ENCODE data around the gene RNU6-1.

RNU6-1 gene

GRCh38 chr15:67863442-67863987 lies 23.7 kb upstream of the RNU6-1 start:
- H3K4me1 ChIP-seq (ENCODE audit: control insufficient read depth in 2 of 2, insufficient read depth in 1 of 2, low read depth in 1 of 2, low read length in 2 of 2): peaks cover 9 to 17% of the 10 kb centered on the region in 2 donors
- peak overlapping the region; percentile 15 to 28 for H3K4me3 ChIP-seq (ENCODE audit: low read length in 2 of 2)
- H3K27me3 ChIP-seq (ENCODE audit: control insufficient read depth in 3 of 3, insufficient read depth in 3 of 3, low read depth in 1 of 3, low read length in 3 of 3): no peaks in the 10 kb centered on the region
- no peak overlapping the region for H3K9ac ChIP-seq (ENCODE audit: low read depth, low read length, poor library complexity)
- no peak overlapping the region for H3K4ac ChIP-seq (ENCODE audit: low read length)
- no peak overlapping the region for H3K23ac ChIP-seq (ENCODE audit: low read depth, low read length, poor library complexity)
- H2BK120ac ChIP-seq (ENCODE audit: low read depth, low read length): no peak overlapping the region
- no peaks in the 10 kb centered on the region for H3K36me3 ChIP-seq (replicated peaks in 1 of 2; ENCODE audit: control insufficient read depth in 2 of 2, insufficient read depth in 2 of 2, low read length in 2 of 2)
- no peak overlapping the region for H4K8ac ChIP-seq (ENCODE audit: low read depth, low read length)
- H3K14ac ChIP-seq (ENCODE audit: low read length): peak overlapping the region; percentile 42
- no CpG with 5 or more reads among the region's 41 CpGs for WGBS, 2 donors (ENCODE audit: extremely low coverage in 2 of 2, insufficient read length in 2 of 2, insufficient replicate concordance in 1 of 2)
- H3K27ac ChIP-seq (replicated peaks; ENCODE audit: low read length): no peak overlapping the region
- DNase-seq (ENCODE audit: low spot score): peak; percentile 77
- peak overlapping the region; percentile 99 for H2AFZ ChIP-seq (ENCODE audit: low read length)
- H4K91ac ChIP-seq (ENCODE audit: low read depth, low read length, poor library complexity): no peak overlapping the region
- peak overlapping the region; percentile 59 for H3K4me2 ChIP-seq (ENCODE audit: insufficient read depth, low read length, poor library complexity, severe bottlenecking)
- peaks cover 0 to under 1% of the 10 kb centered on the region in 2 donors for H3K9me3 ChIP-seq (replicated peaks in 1 of 2; ENCODE audit: control insufficient read depth in 2 of 2, insufficient read depth in 1 of 2, low read depth in 1 of 2, low read length in 2 of 2)
- H3K18ac ChIP-seq (ENCODE audit: low read length): peak overlapping the region; percentile 97
- peak overlapping the region; percentile 90 for H2BK15ac ChIP-seq (ENCODE audit: low read length)
- peak overlapping the region; percentile 17 for H2BK5ac ChIP-seq (ENCODE audit: low read length)
- no peak overlapping the region for H2AK5ac ChIP-seq (ENCODE audit: low read depth, low read length)
- H3K79me1 ChIP-seq (ENCODE audit: low read depth, low read length): no peaks in the 10 kb centered on the region
- H2BK12ac ChIP-seq (ENCODE audit: low read length): peak overlapping the region; percentile 59

GRCh38 chr15:67862750-67863441 lies 23.1 kb upstream of the RNU6-1 start:
- Histone ChIP-seq H3K14ac (ENCODE audit: low read length) (no peak overlapping the region), H3K4me3 (ENCODE audit: low read length in 2 of 2) (no peak overlapping the region), H3K27ac (replicated peaks; ENCODE audit: low read length) (no peak overlapping the region), H4K91ac (ENCODE audit: low read depth, low read length, poor library complexity) (no peak overlapping the region), H3K27me3 (ENCODE audit: control insufficient read depth in 3 of 3, insufficient read depth in 3 of 3, low read depth in 1 of 3, low read length in 3 of 3) (no peaks in the 10 kb centered on the region), H3K4me2 (ENCODE audit: insufficient read depth, low read length, poor library complexity, severe bottlenecking) (no peak overlapping the region), H2BK120ac (ENCODE audit: low read depth, low read length) (no peak overlapping the region), H3K36me3 (replicated peaks in 1 of 2; ENCODE audit: control insufficient read depth in 2 of 2, insufficient read depth in 2 of 2, low read length in 2 of 2) (no peaks in the 10 kb centered on the region), H2BK5ac (ENCODE audit: low read length) (no peak overlapping the region), H3K23ac (ENCODE audit: low read depth, low read length, poor library complexity) (no peak overlapping the region), H3K9ac (ENCODE audit: low read depth, low read length, poor library complexity) (no peak overlapping the region), H3K9me3 (replicated peaks in 1 of 2; ENCODE audit: control insufficient read depth in 2 of 2, insufficient read depth in 1 of 2, low read depth in 1 of 2, low read length in 2 of 2) (no peaks in the 10 kb centered on the region), H3K4ac (ENCODE audit: low read length) (no peak overlapping the region), H2AFZ (ENCODE audit: low read length) (peak overlapping the region; percentile 99), H2AK5ac (ENCODE audit: low read depth, low read length) (no peak overlapping the region), H4K8ac (ENCODE audit: low read depth, low read length) (no peak overlapping the region), H2BK15ac (ENCODE audit: low read length) (no peak overlapping the region), H3K18ac (ENCODE audit: low read length) (no peak overlapping the region), H2BK12ac (ENCODE audit: low read length) (no peak overlapping the region), H3K4me1 (ENCODE audit: control insufficient read depth in 2 of 2, insufficient read depth in 1 of 2, low read depth in 1 of 2, low read length in 2 of 2) (peaks cover 9 to 17% of the 10 kb centered on the region in 2 donors), H3K79me1 (ENCODE audit: low read depth, low read length) (no peaks in the 10 kb centered on the region)
- no CpG with 5 or more reads among the region's 16 CpGs for WGBS, 2 donors (ENCODE audit: extremely low coverage in 2 of 2, insufficient read length in 2 of 2, insufficient replicate concordance in 1 of 2)
- DNase-seq (ENCODE audit: low spot score): no peak

- H4K91ac ChIP-seq (ENCODE audit: low read depth, low read length, poor library complexity): no peak overlapping the region
- H3K9me3 ChIP-seq (replicated peaks in 1 of 2; ENCODE audit: control insufficient read depth in 2 of 2, insufficient read depth in 1 of 2, low read depth in 1 of 2, low read length in 2 of 2): no peaks in the 10 kb centered on the region
- H3K18ac ChIP-seq (ENCODE audit: low read length): no peak overlapping the region
- no peak overlapping the region for H2AK5ac ChIP-seq (ENCODE audit: low read depth, low read length)
- no peak overlapping the region for H2BK5ac ChIP-seq (ENCODE audit: low read length)
- H3K36me3 ChIP-seq (replicated peaks in 1 of 2; ENCODE audit: control insufficient read depth in 2 of 2, insufficient read depth in 2 of 2, low read length in 2 of 2): no peaks in the 10 kb centered on the region
- no peaks in the 10 kb centered on the region for H3K79me1 ChIP-seq (ENCODE audit: low read depth, low read length)
- H4K8ac ChIP-seq (ENCODE audit: low read depth, low read length): no peak overlapping the region
- no peaks in the 10 kb centered on the region for H3K27me3 ChIP-seq (ENCODE audit: control insufficient read depth in 3 of 3, insufficient read depth in 3 of 3, low read depth in 1 of 3, low read length in 3 of 3)
- no CpG with 5 or more reads among the region's 3 CpGs for whole genome bisulfite sequencing, 2 donors (ENCODE audit: extremely low coverage in 2 of 2, insufficient read length in 2 of 2, insufficient replicate concordance in 1 of 2)
- H3K14ac ChIP-seq (ENCODE audit: low read length): no peak overlapping the region
- H2BK12ac ChIP-seq (ENCODE audit: low read length): no peak overlapping the region
- peaks cover 9 to 17% of the 10 kb centered on the region in 2 donors for H3K4me1 ChIP-seq (ENCODE audit: control insufficient read depth in 2 of 2, insufficient read depth in 1 of 2, low read depth in 1 of 2, low read length in 2 of 2)
- DNase-seq (ENCODE audit: low spot score): no peak
- no peak overlapping the region for H3K4me3 ChIP-seq (ENCODE audit: low read length in 2 of 2)
- H2BK15ac ChIP-seq (ENCODE audit: low read length): no peak overlapping the region
- H2AFZ ChIP-seq (ENCODE audit: low read length): no peak overlapping the region
- no peak overlapping the region for H3K4ac ChIP-seq (ENCODE audit: low read length)
- H2BK120ac ChIP-seq (ENCODE audit: low read depth, low read length): no peak overlapping the region
- no peak overlapping the region for H3K9ac ChIP-seq (ENCODE audit: low read depth, low read length, poor library complexity)
- no peak overlapping the region for H3K23ac ChIP-seq (ENCODE audit: low read depth, low read length, poor library complexity)
- H3K27ac ChIP-seq (replicated peaks; ENCODE audit: low read length): no peak overlapping the region
- H3K4me2 ChIP-seq (ENCODE audit: insufficient read depth, low read length, poor library complexity, severe bottlenecking): no peak overlapping the region
Measured at GRCh38 chr15:67861983-67862382, 22.1 kb upstream of the RNU6-1 start.

GRCh38 chr15:67859331-67859946 lies 19.6 kb upstream of the RNU6-1 start:
- no CpG with 5 or more reads among the region's 5 CpGs for WGBS, 2 donors (ENCODE audit: extremely low coverage in 2 of 2, insufficient read length in 2 of 2, insufficient replicate concordance in 1 of 2)
- no peak overlapping the region for H3K4ac ChIP-seq (ENCODE audit: low read length)

More at GRCh38 chr15:67859331-67859946, 19.6 kb upstream of the RNU6-1 start:
- Histone ChIP-seq H2BK15ac (ENCODE audit: low read length) (peak overlapping the region; percentile 12), H4K8ac (ENCODE audit: low read depth, low read length) (no peak overlapping the region), H3K79me1 (ENCODE audit: low read depth, low read length) (no peaks in the 10 kb centered on the region), H3K27me3 (ENCODE audit: control insufficient read depth in 3 of 3, insufficient read depth in 3 of 3, low read depth in 1 of 3, low read length in 3 of 3) (no peaks in the 10 kb centered on the region), H2BK5ac (ENCODE audit: low read length) (no peak overlapping the region), H3K14ac (ENCODE audit: low read length) (no peak overlapping the region), H3K9ac (ENCODE audit: low read depth, low read length, poor library complexity) (no peak overlapping the region), H3K4me1 (ENCODE audit: control insufficient read depth in 2 of 2, insufficient read depth in 1 of 2, low read depth in 1 of 2, low read length in 2 of 2) (peaks cover 6 to 11% of the 10 kb centered on the region in 2 donors), H3K4me2 (ENCODE audit: insufficient read depth, low read length, poor library complexity, severe bottlenecking) (no peak overlapping the region), H3K23ac (ENCODE audit: low read depth, low read length, poor library complexity) (no peak overlapping the region), H2BK12ac (ENCODE audit: low read length) (no peak overlapping the region), H2BK120ac (ENCODE audit: low read depth, low read length) (no peak overlapping the region), H3K27ac (replicated peaks; ENCODE audit: low read length) (no peak overlapping the region), H2AFZ (ENCODE audit: low read length) (peak overlapping the region; percentile 42), H3K9me3 (replicated peaks in 1 of 2; ENCODE audit: control insufficient read depth in 2 of 2, insufficient read depth in 1 of 2, low read depth in 1 of 2, low read length in 2 of 2) (no peaks in the 10 kb centered on the region), H3K36me3 (replicated peaks in 1 of 2; ENCODE audit: control insufficient read depth in 2 of 2, insufficient read depth in 2 of 2, low read length in 2 of 2) (no peaks in the 10 kb centered on the region), H3K4me3 (ENCODE audit: low read length in 2 of 2) (no peak overlapping the region), H4K91ac (ENCODE audit: low read depth, low read length, poor library complexity) (no peak overlapping the region), H2AK5ac (ENCODE audit: low read depth, low read length) (no peak overlapping the region), H3K18ac (ENCODE audit: low read length) (peak overlapping the region; percentile 17)
- no peak for DNase-seq (ENCODE audit: low spot score)

All from neuronal stem cell (in vitro differentiated cells).